ENCODE measurements around the gene BOD1. TPM values are rescaled to one million over a fixed set of nuclear protein-coding genes. Genes with fewer than 3 reads are reported as not detected.
A peak's percentile ranks its signal among the peaks of the same experiment; 100 is the strongest.

The BOD1 gene
- total and polyA plus RNA-seq, 2 donors (not counting 1 experiment from before 2014, with no cell fraction given) = 60.7 to 86.9 TPM

DNA sequence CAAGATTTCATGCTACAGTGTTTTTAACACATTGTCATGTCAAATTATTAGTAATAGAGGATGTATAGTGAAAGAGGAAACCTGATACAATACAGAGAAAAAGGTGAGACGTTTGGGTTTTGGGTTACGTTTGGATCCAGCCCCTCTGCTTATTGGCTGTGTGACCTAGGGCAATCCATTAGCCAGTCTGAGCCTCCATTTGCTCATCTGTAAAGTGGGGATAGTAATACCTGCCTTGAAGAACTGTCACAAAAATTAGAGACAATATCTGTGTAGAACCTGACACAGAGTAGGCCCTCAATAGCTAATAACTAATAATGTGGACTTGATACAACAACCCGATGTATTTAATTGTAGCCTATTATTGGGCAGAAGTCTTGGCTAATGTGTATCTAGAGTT, 4.3 kb upstream of the BOD1 start:
- TF ChIP-seq, protein P1, sequence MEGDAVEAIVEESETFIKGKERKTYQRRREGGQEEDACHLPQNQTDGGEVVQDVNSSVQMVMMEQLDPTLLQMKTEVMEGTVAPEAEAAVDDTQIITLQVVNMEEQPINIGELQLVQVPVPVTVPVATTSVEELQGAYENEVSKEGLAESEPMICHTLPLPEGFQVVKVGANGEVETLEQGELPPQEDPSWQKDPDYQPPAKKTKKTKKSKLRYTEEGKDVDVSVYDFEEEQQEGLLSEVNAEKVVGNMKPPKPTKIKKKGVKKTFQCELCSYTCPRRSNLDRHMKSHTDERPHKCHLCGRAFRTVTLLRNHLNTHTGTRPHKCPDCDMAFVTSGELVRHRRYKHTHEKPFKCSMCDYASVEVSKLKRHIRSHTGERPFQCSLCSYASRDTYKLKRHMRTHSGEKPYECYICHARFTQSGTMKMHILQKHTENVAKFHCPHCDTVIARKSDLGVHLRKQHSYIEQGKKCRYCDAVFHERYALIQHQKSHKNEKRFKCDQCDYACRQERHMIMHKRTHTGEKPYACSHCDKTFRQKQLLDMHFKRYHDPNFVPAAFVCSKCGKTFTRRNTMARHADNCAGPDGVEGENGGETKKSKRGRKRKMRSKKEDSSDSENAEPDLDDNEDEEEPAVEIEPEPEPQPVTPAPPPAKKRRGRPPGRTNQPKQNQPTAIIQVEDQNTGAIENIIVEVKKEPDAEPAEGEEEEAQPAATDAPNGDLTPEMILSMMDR (conservative IDR thresholded peaks at IDR 0.05 in 1 of 2, IDR thresholded peaks at IDR 0.05 in 1 of 2; ENCODE audit: low read depth in 1 of 2, low read length in 2 of 2) = no peak
- no peak for TF ChIP-seq EZH2 (IDR thresholded peaks at IDR 0.05; ENCODE audit: low read length, missing control alignments)
- no peaks in the 10 kb centered on the region for H3K4me1 ChIP-seq (ENCODE audit: control insufficient read depth, extremely low read depth, insufficient read depth, low read length)
- no peak overlapping the region for H3K4me3 ChIP-seq (replicated peaks in 1 of 4; ENCODE audit: control extremely low read depth in 1 of 4, insufficient read depth in 1 of 4, low read depth in 3 of 4, low read length in 4 of 4)
- H3K36me3 ChIP-seq (ENCODE audit: control insufficient read depth, insufficient read depth, low read length) = no peaks in the 10 kb centered on the region
- no peak for DNase-seq (ENCODE audit: low read depth in 2 of 2)
- no peaks in the 10 kb centered on the region for H3K9me3 ChIP-seq (ENCODE audit: control insufficient read depth, insufficient read depth, low read depth, low read length)
- H3K4me2 ChIP-seq (ENCODE audit: extremely low read depth, insufficient read depth, low read length) = no peak overlapping the region
- H2AFZ ChIP-seq (ENCODE audit: low read length) = no peak overlapping the region
- H3K9ac ChIP-seq (ENCODE audit: insufficient read depth, low read length) = no peak overlapping the region
- no peaks in the 10 kb centered on the region for H4K20me1 ChIP-seq (ENCODE audit: control insufficient read depth, extremely low read depth, insufficient read depth, low read length)
- H3K27me3 ChIP-seq (ENCODE audit: control insufficient read depth, insufficient read depth, low read length) = no peaks in the 10 kb centered on the region
- H3K27ac ChIP-seq (ENCODE audit: insufficient read depth, low read length) = no peak overlapping the region
- H3K79me2 ChIP-seq (ENCODE audit: control insufficient read depth, insufficient read depth, low read length) = no peaks in the 10 kb centered on the region

DNA sequence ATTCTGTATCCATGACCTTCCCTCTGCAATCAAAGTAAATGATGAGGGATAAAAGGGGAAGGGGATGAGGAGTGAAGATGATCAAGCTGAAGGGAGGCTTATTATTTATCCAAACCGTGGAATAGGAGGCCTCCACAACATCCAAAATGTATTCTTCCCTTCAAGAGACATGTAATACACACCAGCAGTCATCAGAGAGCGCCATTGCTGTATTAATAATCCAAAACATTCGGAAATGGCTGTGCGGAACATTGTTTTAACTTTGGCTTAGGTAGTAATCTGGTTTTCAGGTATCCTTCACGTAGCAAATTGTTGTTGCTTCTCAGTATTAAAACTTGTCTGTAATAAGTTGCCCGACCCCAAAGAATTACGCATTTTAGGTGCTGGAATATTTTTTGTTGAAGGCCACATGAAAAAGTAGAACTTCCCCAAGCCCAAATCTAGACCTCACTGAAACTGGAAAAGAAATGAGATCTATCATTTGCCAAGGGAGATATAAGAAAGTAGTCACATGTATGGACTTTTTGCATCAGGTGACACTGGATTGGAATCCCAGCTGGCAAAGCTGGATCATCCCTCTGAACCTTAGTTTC, 2.6 kb upstream of the BOD1 start:
- Histone ChIP-seq H3K27ac (ENCODE audit: insufficient read depth, low read length) (no peak overlapping the region), H3K4me3 (replicated peaks in 1 of 4; ENCODE audit: control extremely low read depth in 1 of 4, insufficient read depth in 1 of 4, low read depth in 3 of 4, low read length in 4 of 4) (no peak overlapping the region), H3K36me3 (ENCODE audit: control insufficient read depth, insufficient read depth, low read length) (no peaks in the 10 kb centered on the region), H3K9me3 (ENCODE audit: control insufficient read depth, insufficient read depth, low read depth, low read length) (no peaks in the 10 kb centered on the region), H3K79me2 (ENCODE audit: control insufficient read depth, insufficient read depth, low read length) (peaks cover 16% of the 10 kb centered on the region), H3K9ac (ENCODE audit: insufficient read depth, low read length) (no peak overlapping the region), H3K4me2 (ENCODE audit: extremely low read depth, insufficient read depth, low read length) (no peak overlapping the region), H2AFZ (ENCODE audit: low read length) (no peak overlapping the region), H3K4me1 (ENCODE audit: control insufficient read depth, extremely low read depth, insufficient read depth, low read length) (no peaks in the 10 kb centered on the region), H3K27me3 (ENCODE audit: control insufficient read depth, insufficient read depth, low read length) (no peaks in the 10 kb centered on the region), H4K20me1 (ENCODE audit: control insufficient read depth, extremely low read depth, insufficient read depth, low read length) (peaks cover 2% of the 10 kb centered on the region)
- TF ChIP-seq, protein P1 (conservative IDR thresholded peaks at IDR 0.05 in 1 of 2, IDR thresholded peaks at IDR 0.05 in 1 of 2; ENCODE audit: low read depth in 1 of 2, low read length in 2 of 2) = peak; percentile 74
- no peak for TF ChIP-seq EZH2 (IDR thresholded peaks at IDR 0.05; ENCODE audit: low read length, missing control alignments)
- peak; percentile 32 to 67 for DNase-seq (ENCODE audit: low read depth in 2 of 2)

DNA sequence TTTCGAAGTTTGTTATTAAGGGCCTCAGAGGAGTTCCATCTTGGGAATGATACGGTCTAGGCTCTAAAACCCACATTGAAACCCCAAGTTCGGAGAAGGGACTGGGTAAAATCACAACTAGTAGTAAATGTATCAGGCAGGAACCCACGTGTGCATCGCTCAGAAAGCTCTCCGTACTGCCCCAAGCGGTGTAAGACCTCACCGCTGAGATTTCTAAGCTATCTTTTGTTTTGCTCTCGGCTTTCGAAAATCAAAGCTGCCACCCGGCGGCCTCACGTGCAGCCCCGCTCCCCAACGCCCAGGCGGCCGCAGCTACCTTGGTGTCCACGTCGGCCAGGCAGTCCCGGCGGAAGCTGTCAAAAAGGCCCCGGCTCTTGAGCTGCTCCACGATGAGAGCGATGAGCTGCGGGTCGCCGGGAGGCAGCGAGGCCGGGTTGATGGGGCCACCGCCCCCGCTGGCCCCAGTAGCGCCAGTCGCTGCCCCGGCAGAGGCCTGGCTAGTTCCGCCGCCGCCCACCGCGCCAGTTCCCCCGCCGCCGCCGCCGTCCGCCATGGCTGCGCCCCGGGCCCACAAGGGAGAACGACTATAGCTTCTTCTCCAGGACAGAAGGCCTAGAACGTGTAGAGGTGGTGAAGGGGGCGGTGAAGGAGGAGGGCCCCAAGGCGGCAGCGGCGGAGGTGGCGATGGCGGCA, 420 bp downstream of the BOD1 start:
- Histone ChIP-seq H3K36me3 (ENCODE audit: control insufficient read depth, insufficient read depth, low read length) (no peaks in the 10 kb centered on the region), H3K4me3 (replicated peaks in 1 of 4; ENCODE audit: control extremely low read depth in 1 of 4, insufficient read depth in 1 of 4, low read depth in 3 of 4, low read length in 4 of 4) (peak overlapping the region; percentile 30 to 88 (median 70)), H3K9me3 (ENCODE audit: control insufficient read depth, insufficient read depth, low read depth, low read length) (no peaks in the 10 kb centered on the region), H3K4me1 (ENCODE audit: control insufficient read depth, extremely low read depth, insufficient read depth, low read length) (no peaks in the 10 kb centered on the region), H3K79me2 (ENCODE audit: control insufficient read depth, insufficient read depth, low read length) (peaks cover 44% of the 10 kb centered on the region), H3K9ac (ENCODE audit: insufficient read depth, low read length) (peak overlapping the region; percentile 94), H3K27ac (ENCODE audit: insufficient read depth, low read length) (peak overlapping the region; percentile 89), H4K20me1 (ENCODE audit: control insufficient read depth, extremely low read depth, insufficient read depth, low read length) (peaks cover 2% of the 10 kb centered on the region), H2AFZ (ENCODE audit: low read length) (no peak overlapping the region), H3K4me2 (ENCODE audit: extremely low read depth, insufficient read depth, low read length) (peak overlapping the region; percentile 96), H3K27me3 (ENCODE audit: control insufficient read depth, insufficient read depth, low read length) (no peaks in the 10 kb centered on the region)
- peak; percentile 69 to 82 for DNase-seq (ENCODE audit: low read depth in 2 of 2)
- no peak for TF ChIP-seq EZH2 (IDR thresholded peaks at IDR 0.05; ENCODE audit: low read length, missing control alignments)
- TF ChIP-seq, protein P1 (conservative IDR thresholded peaks at IDR 0.05 in 1 of 2, IDR thresholded peaks at IDR 0.05 in 1 of 2; ENCODE audit: low read depth in 1 of 2, low read length in 2 of 2) = peak; percentile 82 to 83
